Measurements from ENCODE around the gene ATP8A2.

DNA sequence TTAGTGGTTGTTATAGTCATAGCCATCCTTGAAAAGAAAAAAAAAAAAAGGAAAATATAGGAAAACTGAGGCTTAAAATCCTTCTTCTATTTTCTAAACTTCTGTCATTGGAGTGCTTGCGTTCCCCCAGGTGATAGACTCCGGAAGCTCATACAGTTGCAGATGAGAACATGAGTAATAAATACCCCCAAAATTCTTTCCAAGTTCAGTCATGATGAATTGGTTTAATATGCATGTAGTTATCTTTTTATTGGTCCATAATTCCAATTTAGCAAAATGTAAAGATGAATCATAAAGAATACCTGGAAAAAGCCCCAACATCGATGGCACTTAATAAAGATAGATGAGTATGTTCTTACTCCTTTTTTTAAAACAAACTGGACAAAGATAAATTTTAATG lies 487.8 kb downstream of the ATP8A2 start:
- TF ChIP-seq SUZ12 (IDR thresholded peaks at IDR 0.05; ENCODE audit: extremely low read depth, insufficient read depth, insufficient read length) = no peak
- TF ChIP-seq ZNF274 (IDR thresholded peaks at IDR 0.05; ENCODE audit: low read depth, low read length) = no peak

Measured in NT2/D1 (cell line).